Right lobe of liver (tissue), 6 donors: Measurements from ENCODE around the gene HS1BP3. TPM values are rescaled to one million over a fixed set of nuclear protein-coding genes. Genes with fewer than 3 reads are reported as not detected.

Experiments
- ATAC-seq, 4 donors: fragments of 200-7000 bp; cut with Tn5 transposase; one replicate each; pipeline ENCODE4 v1.9.1; 2020; ENCODE audit warnings: mild to moderate bottlenecking in 4 of 4, moderate library complexity in 4 of 4
- DNase-seq, 3 donors: peaks; one replicate each; pipeline ENCODE4 v3.0.0-alpha.2; 2020
- H3K27ac ChIP-seq, 3 donors: fragments of 200-600 bp; one replicate each; pipeline ENCODE4 v1.8.0; 2022
- H3K27me3 ChIP-seq, 2 donors: fragments of 200-600 bp; one replicate each; pipeline ENCODE4 v1.8.0; 2022
- H3K36me3 ChIP-seq, 4 donors: fragments of 200-600 bp; sonication (generic) in 1 of 4; one replicate each; pipeline versions ENCODE4 v1.5.1 to v1.8.0; 2017 to 2022; ENCODE audit warnings: control low read depth in 1 of 4
- H3K4me1 ChIP-seq, 4 donors: fragments of 200-600 bp; sonication (generic) in 1 of 4; one replicate each; pipeline versions ENCODE4 v1.5.1 to v1.8.0; 2017 to 2022; ENCODE audit warnings: control low read depth in 1 of 4
- H3K4me3 ChIP-seq, 3 donors: fragments of 200-600 bp; one replicate each; pipeline ENCODE4 v1.8.0; 2022
- H3K9me3 ChIP-seq, 4 donors: fragments of 200-600 bp; sonication (generic) in 1 of 4; one replicate each; pipeline versions ENCODE4 v1.5.1 to v1.8.0; 2017 to 2022; ENCODE audit warnings: control low read depth in 1 of 4
- POLR2A ChIP-seq: fragments of 450-650 bp; IDR thresholded peaks from one replicate; pipeline ENCODE4 v1.6.1; 2017; ENCODE audit warnings: antibody characterized with exemption, mild to moderate bottlenecking
- WGBS: methylation state at CpG from one replicate; pipeline ENCODE4 v1.1.6; 2018; ENCODE audit warnings: low coverage, low lambda C conversion rate; ENCODE audit not compliant: insufficient coverage; ENCODE audit errors: missing lambda C conversion rate; 5-methylcytosine and 5-hydroxymethylcytosine counted together
- intact Hi-C, 2 donors: fragments of 100-400 bp; cut with DNase I; formaldehyde crosslinking; loops; one replicate each; pipeline versions ENCODE4 v1.11.2 to v1.14.1; 2022
- total RNA-seq, 6 experiments: library from RNA; depleted of rRNA in 2 of 6; stranded (reverse); fragments of >200 nt in 2 of 6; fragmentation: NEBNext Ultra II Directional in 3 of 6; extraction: Animal tissue kit (Norgen Biotek cat#: 25700) in 3 of 6; gene quantifications; one replicate each; pipeline versions ENCODE4 v1.1.0 to v1.2.4, GENCODE V29; 2016 to 2023
- TF ChIP-seq, protein P1 (sequence below), 4 donors: fragments of 200-600 bp in 3 of 4; fragments of 450-650 bp in 1 of 4; IDR thresholded peaks; one replicate each; pipeline versions ENCODE4 v1.5.1 to v1.8.0; 2016 to 2022; ENCODE audit warnings: antibody characterized with exemption in 4 of 4, mild to moderate bottlenecking in 2 of 4
- donor health status: DM: no; HTN: yes; CAD: no.
- donor health status: DM: no; HTN: no; CAD: no.
- donor health status: DM: no; HTN: no; CAD: no.
- donor health status: DM: no; HTN: yes; CAD: no.
- donor health status: DM: no; HTN: yes; CAD: no.

Gene HS1BP3
- total RNA-seq, 6 experiments from 2014 or later: 17.5 to 34.7 (median 20.2) TPM

DNA sequence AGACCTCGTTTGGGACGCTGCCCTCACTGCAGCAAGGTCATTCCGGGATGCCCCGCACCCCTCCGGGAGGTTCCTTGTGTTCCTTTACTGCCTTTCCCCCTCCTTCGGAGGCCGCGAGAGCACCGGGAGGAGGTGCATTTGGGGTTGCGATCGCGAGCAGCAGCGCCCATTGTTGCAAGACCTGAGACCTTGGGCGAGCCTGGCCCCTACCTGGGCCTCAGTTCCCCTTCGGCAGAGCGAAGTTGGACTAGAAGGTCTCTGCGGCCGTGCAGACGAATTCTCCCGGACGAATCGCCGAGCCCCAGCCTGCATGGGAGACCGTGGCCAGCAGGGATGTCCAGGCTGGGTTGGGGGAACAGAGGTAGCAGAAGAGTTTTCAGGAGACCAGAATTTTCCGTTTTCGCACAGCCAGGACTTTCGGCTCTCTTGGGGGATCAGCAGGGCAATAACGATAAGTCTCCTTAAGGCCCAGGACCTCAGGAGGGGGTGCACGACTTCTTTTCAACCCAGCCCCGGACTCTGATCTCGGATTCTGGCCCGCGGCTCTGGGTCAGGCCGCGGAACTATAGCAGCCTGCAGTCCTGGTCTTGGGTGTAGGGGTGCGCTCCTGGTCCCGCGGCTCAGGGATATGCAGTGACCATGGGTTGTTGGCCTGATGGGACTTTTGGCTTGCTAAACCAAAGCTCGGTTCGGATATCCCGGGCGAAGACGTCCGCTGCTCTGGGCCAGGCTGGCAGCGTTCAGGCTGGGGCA lies 18.8 kb upstream of the HS1BP3 start:
- ATAC-seq: no peak
- intact Hi-C loops: loop anchor here (10.0 kb wide), 2 partner anchors 85 to 295 kb away; no protein-coding TSS in a partner anchor

DNA sequence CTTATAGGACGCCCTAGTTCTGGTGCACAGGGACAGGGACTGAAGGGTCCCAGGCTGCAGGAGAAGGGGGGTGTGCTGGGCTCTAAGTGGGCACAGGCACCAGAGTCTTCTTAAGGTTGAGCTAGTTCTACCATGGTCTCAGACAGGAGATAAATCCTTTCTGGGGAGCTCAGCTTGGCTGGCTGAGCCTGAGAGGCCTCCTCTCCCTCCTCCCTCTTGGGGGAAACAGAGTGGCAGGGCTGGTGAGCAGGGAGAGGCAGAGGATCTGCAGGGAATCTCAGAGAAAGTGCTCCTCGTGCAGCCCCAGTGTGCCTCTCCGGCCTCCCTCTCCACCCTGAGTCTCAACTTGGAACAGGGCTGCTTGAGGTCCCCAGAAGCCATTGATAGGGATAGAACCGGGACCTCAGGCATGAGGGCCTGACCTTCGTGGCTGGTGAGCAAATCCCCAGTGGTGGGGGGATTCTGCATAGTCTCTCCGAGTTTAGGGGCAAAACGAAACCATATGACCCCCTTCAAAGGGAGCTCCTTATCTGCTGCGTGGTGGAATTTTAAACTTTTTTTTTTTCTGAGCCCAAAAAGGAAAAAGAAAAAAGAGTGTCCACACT lies 18.1 kb upstream of the HS1BP3 start:
- Histone ChIP-seq H3K27ac (no peak overlapping the region), H3K27me3 (no peaks in the 10 kb centered on the region)

More for the DNA sequence above, 18.8 kb upstream of the HS1BP3 start:
- H3K27me3 ChIP-seq: no peaks in the 10 kb centered on the region
- H3K36me3 ChIP-seq: peaks cover 0 to 1% (median 0%) of the 10 kb centered on the region in 4 donors
- H3K9me3 ChIP-seq: no peaks in the 10 kb centered on the region
- peaks cover 0 to 11% (median 3%) of the 10 kb centered on the region in 4 donors for H3K4me1 ChIP-seq
- DNase-seq: peak in 1 of 3 donors; percentile 40
- TF ChIP-seq, protein P1, sequence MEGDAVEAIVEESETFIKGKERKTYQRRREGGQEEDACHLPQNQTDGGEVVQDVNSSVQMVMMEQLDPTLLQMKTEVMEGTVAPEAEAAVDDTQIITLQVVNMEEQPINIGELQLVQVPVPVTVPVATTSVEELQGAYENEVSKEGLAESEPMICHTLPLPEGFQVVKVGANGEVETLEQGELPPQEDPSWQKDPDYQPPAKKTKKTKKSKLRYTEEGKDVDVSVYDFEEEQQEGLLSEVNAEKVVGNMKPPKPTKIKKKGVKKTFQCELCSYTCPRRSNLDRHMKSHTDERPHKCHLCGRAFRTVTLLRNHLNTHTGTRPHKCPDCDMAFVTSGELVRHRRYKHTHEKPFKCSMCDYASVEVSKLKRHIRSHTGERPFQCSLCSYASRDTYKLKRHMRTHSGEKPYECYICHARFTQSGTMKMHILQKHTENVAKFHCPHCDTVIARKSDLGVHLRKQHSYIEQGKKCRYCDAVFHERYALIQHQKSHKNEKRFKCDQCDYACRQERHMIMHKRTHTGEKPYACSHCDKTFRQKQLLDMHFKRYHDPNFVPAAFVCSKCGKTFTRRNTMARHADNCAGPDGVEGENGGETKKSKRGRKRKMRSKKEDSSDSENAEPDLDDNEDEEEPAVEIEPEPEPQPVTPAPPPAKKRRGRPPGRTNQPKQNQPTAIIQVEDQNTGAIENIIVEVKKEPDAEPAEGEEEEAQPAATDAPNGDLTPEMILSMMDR (IDR thresholded peaks at IDR 0.05): no peak
- WGBS: 76% methylated on average over 14 of the region's 45 CpGs
- H3K27ac ChIP-seq: no peak overlapping the region
- no peak overlapping the region for H3K4me3 ChIP-seq

DNA sequence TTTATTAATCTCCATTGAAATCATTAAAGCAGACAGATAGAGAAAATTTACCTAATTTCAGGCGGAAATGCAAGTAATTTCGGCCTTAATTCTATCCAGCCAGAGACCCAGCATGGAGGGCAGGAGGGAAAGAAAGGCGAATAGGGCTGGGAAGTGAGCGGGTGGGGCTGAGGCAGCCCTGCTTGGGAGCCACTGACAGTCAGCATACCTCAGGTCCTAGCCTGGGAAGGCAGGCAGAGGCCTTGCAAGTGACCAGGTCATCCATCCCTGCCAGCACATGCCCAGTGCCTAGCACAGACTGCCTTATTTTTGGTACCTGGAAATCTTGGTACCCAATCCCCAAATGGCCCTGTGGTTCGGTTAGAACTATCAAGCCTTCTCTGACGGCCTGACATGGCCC lies 17.6 kb upstream of the HS1BP3 start:
- peak in 1 of 3 donors; percentile 41 for DNase-seq
- H3K27me3 ChIP-seq: no peaks in the 10 kb centered on the region
- intact Hi-C loops: loop anchor here (10.0 kb wide), 2 partner anchors 86 to 296 kb away; no protein-coding TSS in a partner anchor
- H3K27ac ChIP-seq: no peak overlapping the region
- WGBS: 68% methylated on average over 4 of the region's 6 CpGs
- H3K4me1 ChIP-seq: peaks cover 0 to 11% (median 3%) of the 10 kb centered on the region in 4 donors
- no peaks in the 10 kb centered on the region for H3K9me3 ChIP-seq
- H3K4me3 ChIP-seq: no peak overlapping the region
- ATAC-seq: no peak
- no peak for TF ChIP-seq POLR2A
- TF ChIP-seq, protein P1 (IDR thresholded peaks at IDR 0.05): no peak
- H3K36me3 ChIP-seq: peaks cover 0 to 1% (median 0%) of the 10 kb centered on the region in 4 donors

More for the DNA sequence above, 18.1 kb upstream of the HS1BP3 start:
- Histone ChIP-seq H3K9me3 (no peaks in the 10 kb centered on the region), H3K4me1 (peaks cover 0 to 11% (median 3%) of the 10 kb centered on the region in 4 donors), H3K4me3 (no peak overlapping the region), H3K36me3 (peaks cover 0 to 1% (median 0%) of the 10 kb centered on the region in 4 donors)
- intact Hi-C loops: loop anchor here (10.0 kb wide), 2 partner anchors 86 to 296 kb away; no protein-coding TSS in a partner anchor
- no peak for TF ChIP-seq POLR2A
- TF ChIP-seq, protein P1 (IDR thresholded peaks at IDR 0.05): no peak
- ATAC-seq (no peak), DNase-seq (no peak)
- 71% methylated on average over 4 of the region's 8 CpGs for WGBS

DNA sequence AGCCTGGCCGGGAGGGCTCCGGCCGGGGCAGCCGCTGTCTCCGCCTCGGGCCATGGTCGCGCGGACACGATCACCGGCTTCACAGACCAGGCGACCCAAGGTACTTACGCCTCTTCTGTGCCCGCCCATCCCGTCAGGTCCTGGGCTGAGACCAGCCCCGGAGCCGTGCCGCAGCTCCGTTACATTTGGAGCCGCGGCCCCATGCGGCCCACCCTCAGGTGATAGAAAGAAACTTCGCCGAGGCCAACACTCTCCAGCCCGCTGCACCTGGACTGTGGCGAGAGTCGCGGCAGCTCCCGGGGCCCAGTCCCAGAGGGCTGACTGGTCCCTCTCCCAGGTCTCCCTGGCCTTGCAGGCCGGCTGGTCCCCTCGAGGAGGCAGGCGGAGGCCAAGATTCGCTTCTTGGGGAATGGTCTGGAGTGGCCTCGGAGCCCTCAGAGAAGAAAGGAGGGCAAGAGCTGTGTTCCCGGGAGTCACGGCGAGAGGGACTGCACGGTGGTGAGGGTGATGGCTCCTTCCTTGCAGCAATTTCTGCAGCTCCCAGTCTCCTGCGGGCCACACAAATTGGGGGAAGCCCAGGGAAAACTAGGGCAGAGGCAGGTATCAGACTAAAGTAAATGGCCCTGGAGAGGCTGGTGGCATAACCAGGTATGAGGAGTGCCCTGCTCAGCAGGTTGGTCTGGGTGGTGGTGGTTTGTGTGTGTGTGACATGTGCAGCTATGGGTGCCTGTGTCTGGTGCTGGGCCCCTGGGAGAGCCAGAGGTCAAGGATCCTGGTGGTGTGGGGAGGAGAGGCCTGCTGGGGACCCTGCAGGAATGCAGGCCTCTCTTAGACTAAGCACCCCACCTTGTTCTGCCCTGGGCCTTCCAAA lies 16.9 kb upstream of the HS1BP3 start:
- Histone ChIP-seq H3K4me3 (peak overlapping the region; percentile 49 to 61 (median 59)), H3K27ac (peak overlapping the region in 2 of 3 donors; percentile 62 to 77), H3K27me3 (no peaks in the 10 kb centered on the region), H3K4me1 (peaks cover 0 to 11% (median 3%) of the 10 kb centered on the region in 4 donors), H3K9me3 (no peaks in the 10 kb centered on the region), H3K36me3 (peaks cover 0 to 1% (median 0%) of the 10 kb centered on the region in 4 donors)
- intact Hi-C loops: loop anchor here (10.0 kb wide), 2 partner anchors 87 to 297 kb away; no protein-coding TSS in a partner anchor
- DNase-seq (peak in 1 of 3 donors; percentile 54), ATAC-seq (peak; percentile 11 to 52 (median 25))
- 0% methylated on average over 6 of the region's 39 CpGs for WGBS
- TF ChIP-seq, protein P1 (IDR thresholded peaks at IDR 0.05): no peak
- no peak for TF ChIP-seq POLR2A
